ENCODE data around the gene FOXP3. TPM values are rescaled to one million over a fixed set of nuclear protein-coding genes. Genes with fewer than 3 reads are reported as not detected.

The FOXP3 gene
- total RNA-seq, 1 experiment from 2014 or later: not detected

- DNase-seq: no peak
- Histone ChIP-seq H3K9me3 (ENCODE audit: low read length) (no peaks in the 10 kb centered on the region), H2AFZ (ENCODE audit: low read length) (no peak overlapping the region), H3K4me3 (ENCODE audit: low read length) (no peak overlapping the region), H3K4me1 (ENCODE audit: low read length) (peaks cover 2% of the 10 kb centered on the region), H3K27me3 (ENCODE audit: low read length) (no peaks in the 10 kb centered on the region), H3K27ac (ENCODE audit: low read length) (no peak overlapping the region), H3K4me2 (ENCODE audit: low read depth, low read length, poor library complexity, severe bottlenecking) (no peak overlapping the region), H3K9me2 (replicated peaks; ENCODE audit: insufficient read depth, low read length) (no peaks in the 10 kb centered on the region), H3K9ac (ENCODE audit: low read length) (no peak overlapping the region), H4K20me1 (ENCODE audit: insufficient read depth, low read depth, low read length) (no peaks in the 10 kb centered on the region), H3K79me2 (ENCODE audit: low read length) (no peaks in the 10 kb centered on the region), H3K36me3 (ENCODE audit: insufficient read depth, low read length) (no peaks in the 10 kb centered on the region)
Measured at GRCh38 chrX:49205443-49205842, 59.1 kb downstream of the FOXP3 start.

GRCh38 chrX:49204709-49205108 is 59.8 kb downstream of the FOXP3 start:
- Histone ChIP-seq H4K20me1 (ENCODE audit: insufficient read depth, low read depth, low read length) (no peaks in the 10 kb centered on the region), H3K79me2 (ENCODE audit: low read length) (no peaks in the 10 kb centered on the region), H3K27me3 (ENCODE audit: low read length) (no peaks in the 10 kb centered on the region), H3K9me3 (ENCODE audit: low read length) (no peaks in the 10 kb centered on the region), H3K27ac (ENCODE audit: low read length) (no peak overlapping the region), H3K9ac (ENCODE audit: low read length) (no peak overlapping the region), H3K9me2 (replicated peaks; ENCODE audit: insufficient read depth, low read length) (no peaks in the 10 kb centered on the region), H3K4me3 (ENCODE audit: low read length) (no peak overlapping the region), H3K4me1 (ENCODE audit: low read length) (peaks cover 5% of the 10 kb centered on the region), H2AFZ (ENCODE audit: low read length) (no peak overlapping the region), H3K36me3 (ENCODE audit: insufficient read depth, low read length) (no peaks in the 10 kb centered on the region), H3K4me2 (ENCODE audit: low read depth, low read length, poor library complexity, severe bottlenecking) (no peak overlapping the region)
- no peak for DNase-seq

- DNase-seq: no peak
- Histone ChIP-seq H3K9me3 (ENCODE audit: low read length) (no peaks in the 10 kb centered on the region), H3K4me3 (ENCODE audit: low read length) (no peak overlapping the region)
Measured at GRCh38 chrX:49204017-49204416, 60.5 kb downstream of the FOXP3 start.

GRCh38 chrX:49203536-49203935 is 61.0 kb downstream of the FOXP3 start:
- no peak overlapping the region for H3K4me2 ChIP-seq (ENCODE audit: low read depth, low read length, poor library complexity, severe bottlenecking)
- H3K27ac ChIP-seq (ENCODE audit: low read length): no peak overlapping the region
- H3K9me2 ChIP-seq (replicated peaks; ENCODE audit: insufficient read depth, low read length): no peaks in the 10 kb centered on the region
- H3K9me3 ChIP-seq (ENCODE audit: low read length): no peaks in the 10 kb centered on the region
- no peaks in the 10 kb centered on the region for H4K20me1 ChIP-seq (ENCODE audit: insufficient read depth, low read depth, low read length)
- no peaks in the 10 kb centered on the region for H3K36me3 ChIP-seq (ENCODE audit: insufficient read depth, low read length)
- no peaks in the 10 kb centered on the region for H3K79me2 ChIP-seq (ENCODE audit: low read length)
- H3K9ac ChIP-seq (ENCODE audit: low read length): no peak overlapping the region
- H3K4me3 ChIP-seq (ENCODE audit: low read length): no peak overlapping the region
- peaks cover 5% of the 10 kb centered on the region for H3K4me1 ChIP-seq (ENCODE audit: low read length)
- no peak overlapping the region for H2AFZ ChIP-seq (ENCODE audit: low read length)
- H3K27me3 ChIP-seq (ENCODE audit: low read length): no peaks in the 10 kb centered on the region
- DNase-seq: no peak

More at GRCh38 chrX:49204017-49204416, 60.5 kb downstream of the FOXP3 start:
- peaks cover 5% of the 10 kb centered on the region for H3K4me1 ChIP-seq (ENCODE audit: low read length)
- H3K9me2 ChIP-seq (replicated peaks; ENCODE audit: insufficient read depth, low read length): no peaks in the 10 kb centered on the region
- H3K36me3 ChIP-seq (ENCODE audit: insufficient read depth, low read length): no peaks in the 10 kb centered on the region
- no peak overlapping the region for H2AFZ ChIP-seq (ENCODE audit: low read length)
- H3K9ac ChIP-seq (ENCODE audit: low read length): no peak overlapping the region
- no peak overlapping the region for H3K27ac ChIP-seq (ENCODE audit: low read length)
- H4K20me1 ChIP-seq (ENCODE audit: insufficient read depth, low read depth, low read length): no peaks in the 10 kb centered on the region
- H3K79me2 ChIP-seq (ENCODE audit: low read length): no peaks in the 10 kb centered on the region
- no peaks in the 10 kb centered on the region for H3K27me3 ChIP-seq (ENCODE audit: low read length)
- H3K4me2 ChIP-seq (ENCODE audit: low read depth, low read length, poor library complexity, severe bottlenecking): no peak overlapping the region

- no peaks in the 10 kb centered on the region for H3K27me3 ChIP-seq (ENCODE audit: low read length)
- no peak overlapping the region for H3K27ac ChIP-seq (ENCODE audit: low read length)
- no peaks in the 10 kb centered on the region for H3K9me2 ChIP-seq (replicated peaks; ENCODE audit: insufficient read depth, low read length)
- H3K36me3 ChIP-seq (ENCODE audit: insufficient read depth, low read length): no peaks in the 10 kb centered on the region
- no peak overlapping the region for H2AFZ ChIP-seq (ENCODE audit: low read length)
- no peak overlapping the region for H3K4me2 ChIP-seq (ENCODE audit: low read depth, low read length, poor library complexity, severe bottlenecking)
- no peak overlapping the region for H3K4me3 ChIP-seq (ENCODE audit: low read length)
- H4K20me1 ChIP-seq (ENCODE audit: insufficient read depth, low read depth, low read length): no peaks in the 10 kb centered on the region
- H3K79me2 ChIP-seq (ENCODE audit: low read length): no peaks in the 10 kb centered on the region
- H3K9ac ChIP-seq (ENCODE audit: low read length): no peak overlapping the region
- no peak for DNase-seq
- H3K9me3 ChIP-seq (ENCODE audit: low read length): no peaks in the 10 kb centered on the region
- peaks cover 5% of the 10 kb centered on the region for H3K4me1 ChIP-seq (ENCODE audit: low read length)
Measured at GRCh38 chrX:49202022-49202421, 62.5 kb downstream of the FOXP3 start.

Other genes starting within 250 kb of the FOXP3 start
- gene TFE3, start 221.4 kb downstream of the FOXP3 start, total RNA-seq (2014; rRNA removed; shearing (Covaris generic); ENCODE audit: low replicate concordance): 4.4 and 11.8 TPM in 2 replicates
- not detected in 2 replicates for gene CCDC120, start 205.7 kb downstream of the FOXP3 start, total RNA-seq (2014; rRNA removed; shearing (Covaris generic); ENCODE audit: low replicate concordance)
- 0.34 and 2.5 TPM in 2 replicates for gene PRAF2, start 190.7 kb downstream of the FOXP3 start, total RNA-seq (2014; rRNA removed; shearing (Covaris generic); ENCODE audit: low replicate concordance)
- gene WDR45, start 184.8 kb downstream of the FOXP3 start, total RNA-seq (2014; rRNA removed; shearing (Covaris generic); ENCODE audit: low replicate concordance): 80.3 and 115 TPM in 2 replicates
- 8.2 and 20.7 TPM in 2 replicates for gene GPKOW, start 141.0 kb downstream of the FOXP3 start, total RNA-seq (2014; rRNA removed; shearing (Covaris generic); ENCODE audit: low replicate concordance)
- 1.7 TPM in 1 of 2 replicates, not detected in the other for gene MAGIX, start 102.0 kb downstream of the FOXP3 start, total RNA-seq (2014; rRNA removed; shearing (Covaris generic); ENCODE audit: low replicate concordance)
- 11.0 and 37.0 TPM in 2 replicates for gene PLP2, start 92.8 kb downstream of the FOXP3 start, total RNA-seq (2014; rRNA removed; shearing (Covaris generic); ENCODE audit: low replicate concordance)
- gene PRICKLE3, start 78.3 kb downstream of the FOXP3 start, total RNA-seq (2014; rRNA removed; shearing (Covaris generic); ENCODE audit: low replicate concordance): 4.0 and 15.5 TPM in 2 replicates
- gene SYP, start 64.5 kb downstream of the FOXP3 start, total RNA-seq (2014; rRNA removed; shearing (Covaris generic); ENCODE audit: low replicate concordance): 0.86 and 1.2 TPM in 2 replicates
- gene CACNA1F, start 31.4 kb downstream of the FOXP3 start, total RNA-seq (2014; rRNA removed; shearing (Covaris generic); ENCODE audit: low replicate concordance): not detected in 2 replicates
- 25.9 and 30.0 TPM in 2 replicates for gene CCDC22, start 29.2 kb downstream of the FOXP3 start, total RNA-seq (2014; rRNA removed; shearing (Covaris generic); ENCODE audit: low replicate concordance)
- gene PPP1R3F, start 5.1 kb upstream of the FOXP3 start, total RNA-seq (2014; rRNA removed; shearing (Covaris generic); ENCODE audit: low replicate concordance): 0.19 and 1.0 TPM in 2 replicates
- gene GAGE10, start 38.9 kb upstream of the FOXP3 start, total RNA-seq (2014; rRNA removed; shearing (Covaris generic); ENCODE audit: low replicate concordance): not detected in 2 replicates
- not detected in 2 replicates for gene GAGE12J, start 57.3 kb upstream of the FOXP3 start, total RNA-seq (2014; rRNA removed; shearing (Covaris generic); ENCODE audit: low replicate concordance)
- not detected in 2 replicates for gene GAGE13, start 66.9 kb upstream of the FOXP3 start, total RNA-seq (2014; rRNA removed; shearing (Covaris generic); ENCODE audit: low replicate concordance)